HCT116 (cell line): ENCODE data around the gene CHST11. TPM values are rescaled to one million over a fixed set of nuclear protein-coding genes. Genes with fewer than 3 reads are reported as not detected.

ENCODE experiments used
- ATAC-seq: fragments of 200-7000 bp; cut with Tn5 transposase; 2 replicates; pipeline ENCODE4 v1.9.1; 2020; ENCODE audit warnings: mild to moderate bottlenecking, moderate library complexity
- BruUV-seq: library from RNA; stranded (reverse); fragments of 400-500 nt; replicated peaks from 2 replicates; lab custom pipeline; 2021; lab: Mats Ljungman, UMichigan
- CTCF ChIA-PET: fragments of 300-600 bp; sonication (Branson Sonifier 250); formaldehyde crosslinking; loops from one replicate; lab custom pipeline; 2021; ENCODE audit warnings: antibody characterized with exemption; lab: Charles Lee
- POLR2A ChIA-PET: fragments of 300-600, 350-600 bp; sonication (Branson Sonifier 250); formaldehyde crosslinking; loops from one replicate; lab custom pipeline; 2021; ENCODE audit warnings: antibody characterized with exemption; lab: Charles Lee
- RAD21 ChIA-PET, 2 experiments: fragments of 300-600 bp; sonication (Branson Sonifier 250); formaldehyde crosslinking; loops; one replicate each; lab custom pipeline; 2023; ENCODE audit warnings: low total read pairs in 2 of 2; ENCODE audit not compliant: uncharacterized antibody in 2 of 2, unreplicated experiment in 2 of 2, low non-redundant PET in 1 of 2; lab: Charles Lee
- DNase-seq: peaks from one replicate; pipeline ENCODE4 v3.0.0-alpha.2; 2010; ENCODE audit warnings: low read depth, low spot score
- H2AFZ ChIP-seq: fragments of 200-600 bp; shearing (Covaris generic), sonication (generic); 2 replicates; pipeline ENCODE4 v1.6.1; 2017; ENCODE audit warnings: low read depth, mixed run types, mixed read lengths, antibody characterized with exemption, low read length; ENCODE audit not compliant: poor library complexity, severe bottlenecking
- H3K27ac ChIP-seq: 2 replicates; pipeline ENCODE4 v1.5.1; 2012; ENCODE audit warnings: low read depth, low read length
- H3K27me3 ChIP-seq: fragments of 200-600 bp; sonication (generic); 2 replicates; pipeline ENCODE4 v1.6.1; 2016; ENCODE audit warnings: mixed run types, low read length, mixed read lengths; ENCODE audit not compliant: insufficient read depth
- H3K36me3 ChIP-seq, 2 experiments: fragments of 200-500 bp in 1 of 2; fragments of 200-600 bp in 1 of 2; sonication (Bioruptor generic) in 1 of 2; sonication (generic) in 1 of 2; 2 replicates each; pipeline versions ENCODE4 v1.5.1 to v1.6.1; 2014 to 2016; ENCODE audit warnings: low read length in 2 of 2, inconsistent platforms in 1 of 2, mixed read lengths in 1 of 2, mixed run types in 1 of 2; ENCODE audit not compliant: insufficient read depth in 2 of 2, control insufficient read depth in 1 of 2
- H3K4me1 ChIP-seq, 2 experiments: fragments of 200-600 bp in 1 of 2; sonication (generic) in 1 of 2; 2 replicates each; pipeline versions ENCODE4 v1.5.1 to v1.6.1; 2012 to 2017; ENCODE audit warnings: low read length in 2 of 2, inconsistent platforms in 1 of 2, mild to moderate bottlenecking in 1 of 2, mixed read lengths in 1 of 2, mixed run types in 1 of 2, moderate library complexity in 1 of 2; ENCODE audit not compliant: insufficient read depth in 2 of 2, control insufficient read depth in 1 of 2
- H3K4me2 ChIP-seq: fragments of 200-600 bp; sonication (generic); 2 replicates; pipeline ENCODE4 v1.6.1; 2017; ENCODE audit warnings: mixed run types, low read length, mixed read lengths
- H3K4me3 ChIP-seq, 2 experiments: fragments of 200-600 bp in 1 of 2; sonication (generic) in 1 of 2; replicated peaks in 1 of 2; 2 replicates each; pipeline ENCODE4 v1.5.1; 2011 to 2016; ENCODE audit warnings: low read length in 2 of 2, control low read depth in 1 of 2, low read depth in 1 of 2, mild to moderate bottlenecking in 1 of 2, mixed read lengths in 1 of 2, mixed run types in 1 of 2
- H3K79me2 ChIP-seq: fragments of 200-600 bp; sonication (generic); 2 replicates; pipeline ENCODE4 v1.6.1; 2017; ENCODE audit warnings: mild to moderate bottlenecking, mixed run types, low read length, moderate library complexity, mixed read lengths; ENCODE audit not compliant: insufficient read depth
- H3K9ac ChIP-seq: fragments of 200-600 bp; sonication (generic); 2 replicates; pipeline ENCODE4 v1.6.1; 2016; ENCODE audit warnings: low read length, mixed read lengths
- H3K9me2 ChIP-seq: fragments of 200-600 bp; sonication (generic), shearing (Covaris generic); 2 replicates; pipeline ENCODE4 v1.6.1; 2017; ENCODE audit warnings: mixed run types, mild to moderate bottlenecking, moderate library complexity; ENCODE audit not compliant: insufficient read depth
- H3K9me3 ChIP-seq, 2 experiments: fragments of 200-500 bp in 1 of 2; fragments of 200-600 bp in 1 of 2; sonication (Bioruptor generic) in 1 of 2; sonication (generic) in 1 of 2; 2 replicates each; pipeline ENCODE4 v1.6.1; 2014 to 2017; ENCODE audit warnings: low read length in 2 of 2, mixed read lengths in 2 of 2, inconsistent platforms in 1 of 2, low read depth in 1 of 2, mild to moderate bottlenecking in 1 of 2, mixed run types in 1 of 2, moderate library complexity in 1 of 2; ENCODE audit not compliant: control insufficient read depth in 1 of 2, insufficient read depth in 1 of 2
- H4K20me1 ChIP-seq: fragments of 200-600 bp; sonication (generic), shearing (Covaris generic); 2 replicates; pipeline ENCODE4 v1.6.1; 2017; ENCODE audit warnings: mixed run types, mild to moderate bottlenecking, moderate library complexity; ENCODE audit not compliant: insufficient read depth
- CEBPB ChIP-seq: IDR thresholded peaks from 2 replicates; pipeline ENCODE4 v1.6.1; 2012; ENCODE audit warnings: low read depth
- EGR1 ChIP-seq: IDR thresholded peaks from 2 replicates; pipeline ENCODE4 v1.6.1; 2012; ENCODE audit warnings: low read depth
- ELF1 ChIP-seq: IDR thresholded peaks from 2 replicates; pipeline ENCODE4 v1.6.1; 2012; ENCODE audit warnings: low read depth, borderline replicate concordance
- EZH2phosphoT487 ChIP-seq: fragments of 200-600 bp; IDR thresholded peaks from 2 replicates; pipeline ENCODE4 v1.6.1; 2018; ENCODE audit warnings: antibody characterized with exemption, borderline replicate concordance
- FOSL1 ChIP-seq: IDR thresholded peaks from 2 replicates; pipeline ENCODE4 v1.6.1; 2012; ENCODE audit warnings: low read depth
- JUND ChIP-seq: IDR thresholded peaks from 2 replicates; pipeline ENCODE4 v1.6.1; 2012
- POLR2A ChIP-seq: IDR thresholded peaks from 2 replicates; pipeline ENCODE4 v1.7.0; 2011; ENCODE audit warnings: borderline replicate concordance; ENCODE audit not compliant: insufficient read depth, insufficient read length; ENCODE audit errors: extremely low read depth
- POLR2AphosphoS5 ChIP-seq: IDR thresholded peaks from 2 replicates; pipeline ENCODE4 v1.6.1; 2011; ENCODE audit warnings: mild to moderate bottlenecking, low read depth, low read length, moderate library complexity
- RAD21 ChIP-seq: IDR thresholded peaks from 2 replicates; pipeline ENCODE4 v1.6.1; 2012; ENCODE audit warnings: low read depth, mild to moderate bottlenecking
- REST ChIP-seq: IDR thresholded peaks from 2 replicates; pipeline ENCODE4 v1.6.1; 2012; ENCODE audit warnings: low read depth
- SIN3A ChIP-seq: IDR thresholded peaks from 2 replicates; pipeline ENCODE4 v1.6.1; 2012; ENCODE audit warnings: low read depth
- SP1 ChIP-seq: IDR thresholded peaks from 2 replicates; pipeline ENCODE4 v1.6.1; 2012; ENCODE audit warnings: low read depth
- TCF7L2 ChIP-seq: IDR thresholded peaks from 2 replicates; pipeline ENCODE4 v1.7.0; 2011; ENCODE audit warnings: borderline replicate concordance, inconsistent platforms; ENCODE audit not compliant: insufficient read depth, insufficient read length; ENCODE audit errors: extremely low read depth
- ZFX ChIP-seq: fragments of 450-650 bp; IDR thresholded peaks from 2 replicates; pipeline ENCODE4 v1.6.1; 2017
- intact Hi-C: fragments of 100-400 bp; cut with micrococcal nuclease; formaldehyde crosslinking; loops from 2 replicates; pipeline ENCODE4 v1.10.0; 2022
- total RNA-seq: library from RNA; stranded (reverse); gene quantifications from one replicate; pipeline ENCODE4 v1.2.1, GENCODE V29; 2021; ENCODE audit not compliant: unreplicated experiment
- TF ChIP-seq, protein P1 (sequence below): IDR thresholded peaks from 2 replicates; pipeline ENCODE4 v1.6.1; 2012
- TF ChIP-seq, protein P2 (sequence below): IDR thresholded peaks from 2 replicates; pipeline ENCODE4 v1.6.1; 2011; ENCODE audit warnings: mild to moderate bottlenecking, low read length, moderate library complexity; ENCODE audit not compliant: insufficient replicate concordance; ENCODE audit errors: extremely low read depth
- TF ChIP-seq, protein P3 (sequence below): IDR thresholded peaks from 2 replicates; pipeline ENCODE4 v1.6.1; 2012

Gene CHST11
- total RNA-seq, 1 experiment from 2014 or later = 10.1 TPM

DNA sequence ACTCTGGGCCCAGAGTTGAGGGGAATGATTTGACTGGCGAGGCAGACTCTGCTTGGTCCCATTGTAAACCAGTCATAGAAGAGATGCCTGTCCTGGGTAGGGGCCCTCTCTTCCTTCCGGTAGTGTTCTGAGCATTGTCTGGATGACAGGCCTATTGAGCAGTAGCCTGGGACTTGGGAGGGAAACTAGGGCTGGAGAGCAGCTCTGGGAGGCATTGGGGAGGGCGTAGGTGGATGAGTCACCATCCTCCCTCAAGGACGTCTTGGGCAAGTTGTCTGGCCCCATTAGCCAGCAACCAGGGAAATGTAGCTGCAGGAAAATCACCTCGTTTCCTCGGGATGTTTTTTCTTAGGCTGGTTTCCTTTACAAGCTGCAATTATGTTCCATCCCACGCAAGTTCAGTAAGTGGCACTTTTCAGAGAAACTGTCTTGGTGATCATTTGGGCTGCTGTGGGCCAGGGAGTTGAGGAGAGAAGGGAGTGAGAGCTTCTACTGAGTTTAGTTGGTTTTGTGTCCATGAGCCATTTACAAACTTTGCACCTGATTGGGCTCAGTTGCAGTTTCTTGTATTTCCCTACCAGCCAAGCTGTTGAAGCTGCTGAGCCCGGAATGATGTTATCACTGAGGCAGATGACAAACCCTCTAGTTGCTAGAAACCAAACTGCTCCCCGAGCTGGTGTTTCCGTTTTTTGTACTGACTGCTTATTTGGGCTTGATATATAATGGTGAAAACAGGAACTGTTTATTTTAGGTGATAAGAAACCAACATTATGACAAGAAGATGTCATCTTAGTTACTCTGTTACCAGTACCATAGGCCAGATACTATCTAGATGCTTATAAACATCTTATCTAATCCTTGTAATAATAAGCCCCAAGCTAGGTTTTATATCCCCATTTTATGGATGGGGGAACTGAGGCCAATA lies 147.6 kb downstream of the CHST11 start (continued):
- TF ChIP-seq, protein P1, sequence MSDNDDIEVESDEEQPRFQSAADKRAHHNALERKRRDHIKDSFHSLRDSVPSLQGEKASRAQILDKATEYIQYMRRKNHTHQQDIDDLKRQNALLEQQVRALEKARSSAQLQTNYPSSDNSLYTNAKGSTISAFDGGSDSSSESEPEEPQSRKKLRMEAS = no peak; the same call in 1 of the 2 replicates
- peak; percentile 92 for TF ChIP-seq JUND
- TF ChIP-seq SIN3A = no peak; the same call in 1 of the 2 replicates
- no peak for TF ChIP-seq RAD21
- peak; percentile 96 for TF ChIP-seq EGR1
- peak; percentile 49; the same call in 1 of the 2 replicates for TF ChIP-seq CEBPB
- peak; percentile 49 for TF ChIP-seq POLR2AphosphoS5

DNA sequence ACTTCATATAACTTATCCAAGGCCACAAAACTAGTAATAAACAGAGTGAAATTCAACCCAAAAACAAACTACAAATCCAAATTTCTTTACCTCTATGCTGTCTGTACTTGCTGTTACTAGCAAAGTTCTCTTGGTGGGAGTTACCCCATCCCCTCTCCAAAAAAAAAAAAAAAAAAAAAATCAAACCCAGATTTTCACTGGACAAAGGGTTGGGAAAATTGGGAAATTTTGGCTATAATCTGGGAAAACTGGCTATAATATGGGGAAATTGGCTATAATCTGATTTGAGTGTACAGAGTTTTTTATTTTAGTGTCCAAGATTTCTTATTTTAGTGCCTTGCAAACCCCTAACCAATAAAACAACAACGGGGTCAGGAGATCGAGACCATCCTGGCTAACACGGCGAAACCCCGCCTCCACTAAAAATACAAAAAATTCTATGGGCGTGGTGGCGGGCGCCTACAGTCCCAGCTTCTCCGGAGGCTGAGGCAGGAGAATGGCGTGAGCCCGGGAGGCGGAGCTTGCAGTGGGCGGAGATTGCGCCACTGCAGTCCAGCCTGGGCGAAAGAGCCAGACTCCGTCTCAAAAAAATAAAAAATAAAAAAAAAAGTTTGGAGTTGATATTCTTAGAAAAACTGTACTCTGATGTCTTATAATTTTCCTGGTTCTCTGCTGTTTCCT lies 148.4 kb downstream of the CHST11 start:
- ChIA-PET RAD21 (interaction anchor here in 1 of 2 experiments (1.5 kb wide), 1 partner anchor 17 kb away, joined by 4 read pairs; no protein-coding TSS in a partner anchor), POLR2A (no interaction called here), CTCF (no interaction called here)
- Histone ChIP-seq H3K36me3 (no peaks in the 10 kb centered on the region), H3K79me2 (no peaks in the 10 kb centered on the region), H3K9ac (peak overlapping the region; percentile 46), H2AFZ (peak overlapping the region; percentile 62), H3K9me2 (no peaks in the 10 kb centered on the region), H3K4me1 (peaks cover 39 to 61% of the 10 kb centered on the region in 2 experiments), H3K9me3 (no peaks in the 10 kb centered on the region), H3K4me3 (peak overlapping the region; percentile 27 to 49), H3K27ac (peak overlapping the region; percentile 78), H4K20me1 (no peaks in the 10 kb centered on the region), H3K4me2 (peak overlapping the region; percentile 79), H3K27me3 (no peaks in the 10 kb centered on the region)
- ATAC-seq (peak; percentile 20; the same call in 1 of the 2 replicates), DNase-seq (peak; percentile 13)
- intact Hi-C loops = loop anchor here (10.0 kb wide), 1 partner anchor 220 kb away; no protein-coding TSS in a partner anchor
- no TSS peak for BruUV-seq
- TF ChIP-seq POLR2A (no peak), FOSL1 (no peak), SP1 (no peak), EZH2phosphoT487 (no peak), TCF7L2 (no peak), ELF1 (no peak), REST (no peak), POLR2AphosphoS5 (peak; percentile 31; the same call in 1 of the 2 replicates), EGR1 (0 out of 2 replicates have a peak, but pooled peaks have one; percentile 21), RAD21 (no peak), ZFX (no peak), SIN3A (no peak)
- TF ChIP-seq, protein P2, sequence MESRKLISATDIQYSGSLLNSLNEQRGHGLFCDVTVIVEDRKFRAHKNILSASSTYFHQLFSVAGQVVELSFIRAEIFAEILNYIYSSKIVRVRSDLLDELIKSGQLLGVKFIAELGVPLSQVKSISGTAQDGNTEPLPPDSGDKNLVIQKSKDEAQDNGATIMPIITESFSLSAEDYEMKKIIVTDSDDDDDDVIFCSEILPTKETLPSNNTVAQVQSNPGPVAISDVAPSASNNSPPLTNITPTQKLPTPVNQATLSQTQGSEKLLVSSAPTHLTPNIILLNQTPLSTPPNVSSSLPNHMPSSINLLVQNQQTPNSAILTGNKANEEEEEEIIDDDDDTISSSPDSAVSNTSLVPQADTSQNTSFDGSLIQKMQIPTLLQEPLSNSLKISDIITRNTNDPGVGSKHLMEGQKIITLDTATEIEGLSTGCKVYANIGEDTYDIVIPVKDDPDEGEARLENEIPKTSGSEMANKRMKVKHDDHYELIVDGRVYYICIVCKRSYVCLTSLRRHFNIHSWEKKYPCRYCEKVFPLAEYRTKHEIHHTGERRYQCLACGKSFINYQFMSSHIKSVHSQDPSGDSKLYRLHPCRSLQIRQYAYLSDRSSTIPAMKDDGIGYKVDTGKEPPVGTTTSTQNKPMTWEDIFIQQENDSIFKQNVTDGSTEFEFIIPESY = no peak
- TF ChIP-seq, protein P3, sequence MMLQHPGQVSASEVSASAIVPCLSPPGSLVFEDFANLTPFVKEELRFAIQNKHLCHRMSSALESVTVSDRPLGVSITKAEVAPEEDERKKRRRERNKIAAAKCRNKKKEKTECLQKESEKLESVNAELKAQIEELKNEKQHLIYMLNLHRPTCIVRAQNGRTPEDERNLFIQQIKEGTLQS = no peak
